Panc1 (cell line): Measurements from ENCODE around the gene IQCH. TPM values are rescaled to one million over a fixed set of nuclear protein-coding genes. Genes with fewer than 3 reads are reported as not detected.

ENCODE experiments used
- ATAC-seq: fragments of 200-7000 bp; cut with Tn5 transposase; 2 replicates; pipeline ENCODE4 v1.9.1; 2020; ENCODE audit warnings: mild to moderate bottlenecking, moderate library complexity
- BruUV-seq: library from RNA; stranded (reverse); fragments of 400-500 nt; replicated peaks from 2 replicates; lab custom pipeline; 2021; lab: Mats Ljungman, UMichigan
- CTCF ChIA-PET: fragments of 300-600 bp; sonication (Branson Sonifier 250); formaldehyde crosslinking; loops from one replicate; lab custom pipeline; 2022; ENCODE audit warnings: antibody characterized with exemption; lab: Charles Lee
- POLR2A ChIA-PET: fragments of 300-600 bp; sonication (Branson Sonifier 250); formaldehyde crosslinking; loops from one replicate; lab custom pipeline; 2022; ENCODE audit warnings: antibody characterized with exemption; lab: Charles Lee
- DNase-seq: peaks from one replicate; pipeline ENCODE4 v3.0.0-alpha.2; 2010; ENCODE audit warnings: low read depth, low spot score
- H3K27ac ChIP-seq: 2 replicates; pipeline ENCODE4 v1.5.1; 2011; ENCODE audit warnings: mild to moderate bottlenecking, low read length, inconsistent platforms
- H3K27me3 ChIP-seq: fragments of 200-500 bp; sonication (Bioruptor generic); 2 replicates; pipeline ENCODE4 v1.6.0; 2014; ENCODE audit warnings: low read length, inconsistent platforms; ENCODE audit not compliant: control insufficient read depth, insufficient read depth
- H3K36me3 ChIP-seq: fragments of 200-500 bp; sonication (Bioruptor generic); 2 replicates; pipeline ENCODE4 v1.5.1; 2014; ENCODE audit warnings: inconsistent platforms, mild to moderate bottlenecking, low read length, moderate library complexity; ENCODE audit not compliant: control insufficient read depth, insufficient read depth
- H3K4me1 ChIP-seq: 2 replicates; pipeline ENCODE4 v1.5.1; 2011; ENCODE audit warnings: inconsistent platforms, mild to moderate bottlenecking, low read length, moderate library complexity; ENCODE audit not compliant: control insufficient read depth, insufficient read depth
- H3K4me3 ChIP-seq, 2 experiments: 2 replicates each; pipeline ENCODE4 v1.5.1; 2011 to 2012; ENCODE audit warnings: low read depth in 2 of 2, low read length in 2 of 2, mild to moderate bottlenecking in 2 of 2, inconsistent platforms in 1 of 2, moderate library complexity in 1 of 2
- H3K9me3 ChIP-seq: fragments of 200-500 bp; sonication (Bioruptor generic); 2 replicates; pipeline ENCODE4 v1.5.1; 2014; ENCODE audit warnings: low read depth, mild to moderate bottlenecking, inconsistent platforms, low read length, moderate library complexity; ENCODE audit not compliant: control insufficient read depth, insufficient read depth
- CTCF ChIP-seq: fragments of 450-650 bp; IDR thresholded peaks from 2 replicates; pipeline ENCODE4 v1.5.1; 2017; ENCODE audit warnings: mild to moderate bottlenecking
- POLR2AphosphoS5 ChIP-seq: IDR thresholded peaks from 2 replicates; pipeline ENCODE4 v1.6.1; 2012; ENCODE audit warnings: mild to moderate bottlenecking, low read depth, low read length, moderate library complexity
- REST ChIP-seq, 2 experiments: IDR thresholded peaks; 2 replicates each; pipeline ENCODE4 v1.6.1; 2011 to 2012; ENCODE audit warnings: low read depth in 2 of 2, control low read depth in 1 of 2, low read length in 1 of 2, mild to moderate bottlenecking in 1 of 2, moderate library complexity in 1 of 2; ENCODE audit not compliant: insufficient read depth in 1 of 2
- SIN3A ChIP-seq: IDR thresholded peaks from 2 replicates; pipeline ENCODE4 v1.6.1; 2012; ENCODE audit warnings: low read depth, mild to moderate bottlenecking, low read length, moderate library complexity, borderline replicate concordance; ENCODE audit not compliant: insufficient read depth
- TCF7L2 ChIP-seq: IDR thresholded peaks from 2 replicates; pipeline ENCODE4 v1.6.1; 2011; ENCODE audit warnings: mild to moderate bottlenecking, low read depth, low read length, inconsistent platforms
- in situ Hi-C: cut with HindIII; loops from 2 replicates; pipeline ENCODE4 v1.10.0; 2016; ENCODE audit warnings: low sequenced_read_pairs, low pct_unique_long_range_greater_than_20kb
- intact Hi-C: fragments of 100-400 bp; cut with micrococcal nuclease; formaldehyde crosslinking; loops from one replicate; pipeline ENCODE4 v1.10.0; 2022; ENCODE audit not compliant: unreplicated experiment
- total RNA-seq: library from RNA; stranded (reverse); gene quantifications from one replicate; pipeline ENCODE4 v1.2.1, GENCODE V29; 2021; ENCODE audit not compliant: unreplicated experiment

The IQCH gene
- total RNA-seq, 1 experiment from 2014 or later, result 3.9 TPM

GRCh38 chr15:67340630-67341029, 86.0 kb downstream of the IQCH start:
- no peak overlapping the region for H3K27ac ChIP-seq
- no TSS peak for BruUV-seq
- no peaks in the 10 kb centered on the region for H3K36me3 ChIP-seq
- ATAC-seq (no peak), DNase-seq (no peak)
- intact Hi-C loops (no loop called here), in situ Hi-C loops (no loop called here)
- H3K27me3 ChIP-seq, result no peaks in the 10 kb centered on the region
- ChIA-PET POLR2A (no interaction called here), CTCF (no interaction called here)
- no peaks in the 10 kb centered on the region for H3K4me1 ChIP-seq
- no peaks in the 10 kb centered on the region for H3K9me3 ChIP-seq
- no peak overlapping the region for H3K4me3 ChIP-seq
- no peak for TF ChIP-seq REST (IDR thresholded peaks at IDR 0.05; ENCODE audit: insufficient read depth in 1 of 2, low read depth in 2 of 2, low read length in 1 of 2)
- TF ChIP-seq SIN3A, result no peak
- TF ChIP-seq POLR2AphosphoS5, result no peak
- TF ChIP-seq TCF7L2, result no peak
- TF ChIP-seq CTCF, result no peak

GRCh38 chr15:67341539-67341938, 87.0 kb downstream of the IQCH start:
- POLR2A ChIA-PET, result no interaction called here
- intact Hi-C loops, result no loop called here
- no TSS peak for BruUV-seq

More at GRCh38 chr15:67341539-67341938, 87.0 kb downstream of the IQCH start:
- DNase-seq (no peak), ATAC-seq (no peak)
- Histone ChIP-seq H3K4me1 (no peaks in the 10 kb centered on the region), H3K36me3 (no peaks in the 10 kb centered on the region), H3K27ac (no peak overlapping the region), H3K27me3 (no peaks in the 10 kb centered on the region), H3K4me3 (no peak overlapping the region), H3K9me3 (no peaks in the 10 kb centered on the region)
- CTCF ChIA-PET, result no interaction called here
- TF ChIP-seq REST (IDR thresholded peaks at IDR 0.05; ENCODE audit: insufficient read depth in 1 of 2, low read depth in 2 of 2, low read length in 1 of 2), result no peak
- no peak for TF ChIP-seq POLR2AphosphoS5
- no peak for TF ChIP-seq TCF7L2
- TF ChIP-seq CTCF, result no peak
- TF ChIP-seq SIN3A, result no peak
- in situ Hi-C loops, result no loop called here
